ENCODE data around the gene ZNF550.

GRCh38 chr19:57558525-57558924 is 1.1 kb downstream of the ZNF550 start:
- no peak for TF ChIP-seq ZFX (IDR thresholded peaks at IDR 0.05; ENCODE audit: borderline replicate concordance)
- no peak for TF ChIP-seq CTCF (IDR thresholded peaks at IDR 0.05)
